DOHH2 (cell line): Measurements from ENCODE around the gene PPP2R2C.

ENCODE experiments used
- H3F3A ChIP-seq: fragments of 200-600 bp; sonication (generic), shearing (Covaris generic); 2 replicates; pipeline ENCODE4 v1.6.0; 2016; ENCODE audit warnings: antibody characterized with exemption, mild to moderate bottlenecking; ENCODE audit not compliant: control insufficient read depth, insufficient read depth
- H3K27ac ChIP-seq: fragments of 200-600 bp; sonication (generic); 2 replicates; pipeline ENCODE4 v1.5.1; 2014; ENCODE audit warnings: low read depth, mild to moderate bottlenecking, low read length, moderate library complexity
- H3K27me3 ChIP-seq: fragments of 200-600 bp; sonication (generic); 2 replicates; pipeline ENCODE4 v1.6.1; 2014; ENCODE audit warnings: mild to moderate bottlenecking, low read length, mixed read lengths; ENCODE audit not compliant: control insufficient read depth
- H3K36me3 ChIP-seq: fragments of 200-600 bp; sonication (generic); 2 replicates; pipeline ENCODE4 v1.6.1; 2014; ENCODE audit warnings: mild to moderate bottlenecking, low read length, moderate library complexity, mixed read lengths; ENCODE audit not compliant: control insufficient read depth
- H3K4me1 ChIP-seq: fragments of 200-600 bp; sonication (generic); 2 replicates; pipeline ENCODE4 v1.6.1; 2014; ENCODE audit warnings: mild to moderate bottlenecking, low read length, mixed read lengths; ENCODE audit not compliant: control insufficient read depth
- H3K4me2 ChIP-seq: fragments of 200-600 bp; sonication (generic); 2 replicates; pipeline ENCODE4 v1.6.0; 2014; ENCODE audit warnings: mild to moderate bottlenecking, low read length, moderate library complexity
- H3K4me3 ChIP-seq: fragments of 200-600 bp; sonication (generic); 2 replicates; pipeline ENCODE4 v1.5.1; 2014; ENCODE audit warnings: mild to moderate bottlenecking, low read length, mixed read lengths
- H3K79me2 ChIP-seq: fragments of 200-600 bp; sonication (generic); 2 replicates; pipeline ENCODE4 v1.6.1; 2014; ENCODE audit warnings: mild to moderate bottlenecking, low read length, mixed read lengths; ENCODE audit not compliant: control insufficient read depth
- H3K9me2 ChIP-seq: fragments of 200-600 bp; sonication (generic); replicated peaks from 2 replicates; pipeline ENCODE4 v1.6.1; 2014; ENCODE audit warnings: mild to moderate bottlenecking, low read length, mixed read lengths; ENCODE audit not compliant: control insufficient read depth
- H3K9me3 ChIP-seq: fragments of 200-600 bp; sonication (generic); 2 replicates; pipeline ENCODE4 v1.6.1; 2014; ENCODE audit warnings: antibody characterized with exemption, low read length, mixed read lengths; ENCODE audit not compliant: control insufficient read depth, insufficient read depth
- H4K20me1 ChIP-seq: fragments of 200-600 bp; sonication (generic); 2 replicates; pipeline ENCODE4 v1.6.0; 2014; ENCODE audit warnings: low read depth, mild to moderate bottlenecking, antibody characterized with exemption, low read length, moderate library complexity; ENCODE audit not compliant: control insufficient read depth, insufficient read depth
- CTCF ChIP-seq: fragments of 200-600 bp; sonication (generic); IDR thresholded peaks from one replicate; pipeline ENCODE4 v1.5.1; 2014; ENCODE audit warnings: antibody characterized with exemption, mild to moderate bottlenecking, low read depth, low read length; ENCODE audit not compliant: poor library complexity, severe bottlenecking
- EZH2phosphoT487 ChIP-seq: fragments of 200-600 bp; sonication (generic); IDR thresholded peaks from 2 replicates; pipeline ENCODE4 v1.6.1; 2017; ENCODE audit warnings: borderline replicate concordance, mild to moderate bottlenecking, antibody characterized with exemption, low read length, moderate library complexity, mixed read lengths

The PPP2R2C gene

GRCh38 chr4:6378493-6379445 is 93.6 kb downstream of the PPP2R2C start:
- Histone ChIP-seq H3K9me2 (no peaks in the 10 kb centered on the region), H3K9me3 (no peaks in the 10 kb centered on the region), H4K20me1 (no peaks in the 10 kb centered on the region), H3K79me2 (no peaks in the 10 kb centered on the region), H3K27me3 (no peaks in the 10 kb centered on the region), H3K27ac (no peak overlapping the region), H3K36me3 (no peaks in the 10 kb centered on the region), H3F3A (no peaks in the 10 kb centered on the region), H3K4me2 (no peak overlapping the region), H3K4me3 (no peak overlapping the region), H3K4me1 (no peaks in the 10 kb centered on the region)
- TF ChIP-seq EZH2phosphoT487 (no peak), CTCF (no peak)

GRCh38 chr4:6377626-6378492 is 94.6 kb downstream of the PPP2R2C start:
- H3K79me2 ChIP-seq: no peaks in the 10 kb centered on the region
- H3K4me3 ChIP-seq: no peak overlapping the region
- no peaks in the 10 kb centered on the region for H3K9me2 ChIP-seq
- H3K27ac ChIP-seq: no peak overlapping the region
- no peak overlapping the region for H3K4me2 ChIP-seq
- no peaks in the 10 kb centered on the region for H3K4me1 ChIP-seq
- no peaks in the 10 kb centered on the region for H4K20me1 ChIP-seq
- H3K36me3 ChIP-seq: no peaks in the 10 kb centered on the region
- no peaks in the 10 kb centered on the region for H3K27me3 ChIP-seq
- H3K9me3 ChIP-seq: no peaks in the 10 kb centered on the region
- TF ChIP-seq CTCF: no peak
- TF ChIP-seq EZH2phosphoT487: no peak
- H3F3A ChIP-seq: no peaks in the 10 kb centered on the region

- H3K27me3 ChIP-seq: no peaks in the 10 kb centered on the region
- H3K4me2 ChIP-seq: no peak overlapping the region
- H3F3A ChIP-seq: no peaks in the 10 kb centered on the region
- no peak overlapping the region for H3K4me3 ChIP-seq
- no peaks in the 10 kb centered on the region for H3K36me3 ChIP-seq
- H3K9me3 ChIP-seq: no peaks in the 10 kb centered on the region
- no peaks in the 10 kb centered on the region for H3K4me1 ChIP-seq
- TF ChIP-seq EZH2phosphoT487 (no peak), CTCF (no peak)
- no peak overlapping the region for H3K27ac ChIP-seq
- H3K9me2 ChIP-seq: no peaks in the 10 kb centered on the region
- H4K20me1 ChIP-seq: no peaks in the 10 kb centered on the region
- H3K79me2 ChIP-seq: no peaks in the 10 kb centered on the region
Observed at GRCh38 chr4:6375620-6376295, 96.7 kb downstream of the PPP2R2C start.
